SU-DHL-6 (cell line): ENCODE results near the gene PDE7B.

Source experiments
- H2AFZ ChIP-seq: fragments of 200-600 bp; sonication (generic); 2 replicates; pipeline ENCODE4 v1.6.1; 2014; ENCODE audit warnings: low read depth, mild to moderate bottlenecking, moderate library complexity, mixed read lengths, antibody characterized with exemption, low read length; ENCODE audit not compliant: severe bottlenecking
- H3F3A ChIP-seq: fragments of 200-600 bp; shearing (Covaris generic); 2 replicates; pipeline ENCODE4 v1.6.0; 2016; ENCODE audit warnings: antibody characterized with exemption, mild to moderate bottlenecking; ENCODE audit not compliant: insufficient read depth
- H3K27ac ChIP-seq: fragments of 200-600 bp; sonication (generic); 2 replicates; pipeline ENCODE4 v1.5.1; 2016; ENCODE audit warnings: low read depth, mild to moderate bottlenecking, low read length, moderate library complexity, mixed read lengths
- H3K27me3 ChIP-seq: fragments of 200-600 bp; sonication (generic), shearing (Covaris generic); 2 replicates; pipeline ENCODE4 v1.6.0; 2014; ENCODE audit warnings: mild to moderate bottlenecking, low read length
- H3K36me3 ChIP-seq: fragments of 200-600 bp; sonication (generic); 2 replicates; pipeline ENCODE4 v1.6.1; 2014; ENCODE audit warnings: mild to moderate bottlenecking, low read length, mixed read lengths
- H3K4me2 ChIP-seq: fragments of 300-600, 200-600 bp; shearing (Covaris generic), sonication (generic); 2 replicates; pipeline ENCODE4 v1.6.0; 2014; ENCODE audit warnings: low read length, low read depth, mild to moderate bottlenecking; ENCODE audit not compliant: poor library complexity, severe bottlenecking
- H3K4me3 ChIP-seq: fragments of 200-600 bp; sonication (generic); 2 replicates; pipeline ENCODE4 v1.5.1; 2014; ENCODE audit warnings: antibody characterized with exemption, low read length, mild to moderate bottlenecking, mixed read lengths; ENCODE audit not compliant: insufficient read depth, poor library complexity, severe bottlenecking
- H3K79me2 ChIP-seq: fragments of 200-600 bp; sonication (generic); 2 replicates; pipeline ENCODE4 v1.6.1; 2014; ENCODE audit warnings: mild to moderate bottlenecking, low read length, moderate library complexity; ENCODE audit not compliant: insufficient read depth
- H3K9ac ChIP-seq: fragments of 200-600 bp; sonication (generic); 2 replicates; pipeline ENCODE4 v1.7.0; 2014; ENCODE audit warnings: mild to moderate bottlenecking, low read length
- H3K9me2 ChIP-seq: fragments of 200-600 bp; sonication (generic); replicated peaks from 2 replicates; pipeline ENCODE4 v1.6.1; 2014; ENCODE audit warnings: low read length; ENCODE audit not compliant: insufficient read depth
- H3K9me3 ChIP-seq: fragments of 200-600 bp; sonication (generic); 2 replicates; pipeline ENCODE4 v1.6.1; 2014; ENCODE audit warnings: low read length, mixed read lengths; ENCODE audit not compliant: insufficient read depth
- H4K20me1 ChIP-seq: fragments of 200-600 bp; sonication (generic); 2 replicates; pipeline ENCODE4 v1.6.1; 2014; ENCODE audit warnings: low read depth, mild to moderate bottlenecking, antibody characterized with exemption, low read length, moderate library complexity, mixed read lengths
- EZH2phosphoT487 ChIP-seq: fragments of 200-600 bp; sonication (generic), shearing (Covaris generic); conservative IDR thresholded peaks from 2 replicates; pipeline ENCODE4 v1.6.1; 2018; ENCODE audit warnings: mild to moderate bottlenecking, antibody characterized with exemption, low read length, moderate library complexity, mixed read lengths
- TF ChIP-seq, protein P1 (sequence below): fragments of 200-600 bp; sonication (generic); IDR thresholded peaks from one replicate; pipeline ENCODE4 v1.5.1; 2017; ENCODE audit warnings: antibody characterized with exemption, mild to moderate bottlenecking, low read length, moderate library complexity; ENCODE audit not compliant: insufficient read depth, poor library complexity, severe bottlenecking

PDE7B gene

DNA sequence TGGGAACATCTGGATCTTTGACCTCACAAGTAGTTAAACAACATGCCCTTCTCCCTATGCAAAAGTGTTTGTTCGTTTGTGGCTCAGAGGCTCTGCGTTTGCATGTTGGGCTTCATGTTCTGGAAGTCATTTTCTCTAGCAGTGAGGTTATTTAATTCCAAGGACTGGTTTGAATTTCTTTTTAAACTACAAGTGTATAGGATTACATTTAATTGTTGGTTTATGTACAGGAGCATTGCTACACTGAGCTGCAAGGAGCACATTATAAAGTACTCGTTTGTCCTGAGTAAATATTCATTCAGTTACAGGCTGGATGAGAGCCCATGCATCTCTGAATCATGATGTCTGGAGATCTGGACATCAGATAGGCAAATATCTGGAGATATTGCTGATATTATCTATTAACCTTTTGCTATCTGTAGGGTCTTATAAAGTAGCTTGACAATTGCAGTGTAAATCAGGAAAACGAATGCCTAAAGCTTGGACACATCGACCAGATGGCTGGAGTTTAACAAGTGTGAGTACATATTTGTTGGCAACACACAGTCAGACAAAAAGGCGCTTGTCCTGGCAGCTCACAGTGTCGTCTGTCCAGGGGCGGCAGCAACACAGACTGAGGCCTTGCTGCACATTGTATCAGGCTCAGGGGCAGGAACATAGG lies 84.6 kb downstream of the PDE7B start:
- Histone ChIP-seq H3K27me3 (no peaks in the 10 kb centered on the region), H3K9me3 (no peaks in the 10 kb centered on the region), H3F3A (no peaks in the 10 kb centered on the region), H3K79me2 (no peaks in the 10 kb centered on the region), H3K9ac (no peak overlapping the region), H3K4me2 (no peak overlapping the region), H2AFZ (no peak overlapping the region), H3K9me2 (no peaks in the 10 kb centered on the region), H3K36me3 (no peaks in the 10 kb centered on the region), H3K4me3 (no peak overlapping the region), H3K27ac (no peak overlapping the region), H4K20me1 (no peaks in the 10 kb centered on the region)
- TF ChIP-seq, protein P1, sequence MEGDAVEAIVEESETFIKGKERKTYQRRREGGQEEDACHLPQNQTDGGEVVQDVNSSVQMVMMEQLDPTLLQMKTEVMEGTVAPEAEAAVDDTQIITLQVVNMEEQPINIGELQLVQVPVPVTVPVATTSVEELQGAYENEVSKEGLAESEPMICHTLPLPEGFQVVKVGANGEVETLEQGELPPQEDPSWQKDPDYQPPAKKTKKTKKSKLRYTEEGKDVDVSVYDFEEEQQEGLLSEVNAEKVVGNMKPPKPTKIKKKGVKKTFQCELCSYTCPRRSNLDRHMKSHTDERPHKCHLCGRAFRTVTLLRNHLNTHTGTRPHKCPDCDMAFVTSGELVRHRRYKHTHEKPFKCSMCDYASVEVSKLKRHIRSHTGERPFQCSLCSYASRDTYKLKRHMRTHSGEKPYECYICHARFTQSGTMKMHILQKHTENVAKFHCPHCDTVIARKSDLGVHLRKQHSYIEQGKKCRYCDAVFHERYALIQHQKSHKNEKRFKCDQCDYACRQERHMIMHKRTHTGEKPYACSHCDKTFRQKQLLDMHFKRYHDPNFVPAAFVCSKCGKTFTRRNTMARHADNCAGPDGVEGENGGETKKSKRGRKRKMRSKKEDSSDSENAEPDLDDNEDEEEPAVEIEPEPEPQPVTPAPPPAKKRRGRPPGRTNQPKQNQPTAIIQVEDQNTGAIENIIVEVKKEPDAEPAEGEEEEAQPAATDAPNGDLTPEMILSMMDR = no peak
- TF ChIP-seq EZH2phosphoT487 = no peak

DNA sequence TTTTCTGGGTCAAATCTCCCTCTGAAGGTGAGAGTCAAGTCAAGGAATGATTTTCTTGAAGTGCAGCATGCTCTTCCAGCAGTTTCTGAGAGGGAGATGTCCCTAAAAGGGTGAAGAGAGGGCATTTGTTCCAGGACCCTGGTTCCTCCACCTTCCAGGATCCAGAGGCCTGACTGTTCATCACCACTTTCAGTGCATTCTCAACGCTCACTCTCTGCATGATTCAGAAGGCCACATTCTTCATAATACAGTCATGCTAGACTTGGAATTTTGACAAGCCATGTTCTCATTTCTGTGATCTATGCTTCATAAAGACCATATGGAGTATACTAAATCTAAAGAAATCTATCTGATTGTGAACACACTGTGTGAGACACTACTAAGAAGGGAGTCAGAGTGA lies 85.1 kb downstream of the PDE7B start:
- H3F3A ChIP-seq = no peaks in the 10 kb centered on the region
- no peaks in the 10 kb centered on the region for H3K27me3 ChIP-seq
- no peaks in the 10 kb centered on the region for H3K36me3 ChIP-seq
- H3K9me2 ChIP-seq = no peaks in the 10 kb centered on the region
- H2AFZ ChIP-seq = no peak overlapping the region
- TF ChIP-seq, protein P1 = no peak
- no peak for TF ChIP-seq EZH2phosphoT487
- H3K9ac ChIP-seq = no peak overlapping the region
- H4K20me1 ChIP-seq = no peaks in the 10 kb centered on the region
- no peak overlapping the region for H3K27ac ChIP-seq
- no peaks in the 10 kb centered on the region for H3K79me2 ChIP-seq
- no peak overlapping the region for H3K4me3 ChIP-seq
- H3K4me2 ChIP-seq = no peak overlapping the region
- H3K9me3 ChIP-seq = no peaks in the 10 kb centered on the region

DNA sequence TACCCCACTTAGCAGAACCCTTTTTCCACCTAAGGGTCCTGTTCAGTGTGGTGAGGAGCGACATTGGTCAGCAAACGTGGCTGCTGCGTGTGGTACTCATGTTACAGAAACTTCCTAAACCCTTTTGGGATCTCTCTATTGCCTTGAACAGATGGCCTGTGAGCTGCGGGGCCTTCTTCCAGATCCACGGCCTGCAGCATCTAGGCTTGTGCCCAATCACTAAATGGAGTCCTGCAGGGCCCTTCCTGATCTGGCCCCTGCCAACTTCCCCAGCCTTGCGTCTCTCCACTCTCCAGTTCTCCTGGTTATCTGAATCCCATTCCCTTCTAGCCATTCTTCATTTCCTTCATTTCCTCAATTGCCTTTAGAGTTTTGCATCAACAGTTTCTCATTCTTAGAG lies 85.6 kb downstream of the PDE7B start:
- H3F3A ChIP-seq = no peaks in the 10 kb centered on the region
- H3K79me2 ChIP-seq = no peaks in the 10 kb centered on the region
- no peaks in the 10 kb centered on the region for H3K27me3 ChIP-seq
- TF ChIP-seq EZH2phosphoT487 = no peak
- H3K4me3 ChIP-seq = no peak overlapping the region
- H3K36me3 ChIP-seq = no peaks in the 10 kb centered on the region
- H2AFZ ChIP-seq = no peak overlapping the region
- H4K20me1 ChIP-seq = no peaks in the 10 kb centered on the region
- H3K9ac ChIP-seq = no peak overlapping the region
- H3K4me2 ChIP-seq = no peak overlapping the region
- no peaks in the 10 kb centered on the region for H3K9me2 ChIP-seq
- no peaks in the 10 kb centered on the region for H3K9me3 ChIP-seq
- H3K27ac ChIP-seq = no peak overlapping the region

DNA sequence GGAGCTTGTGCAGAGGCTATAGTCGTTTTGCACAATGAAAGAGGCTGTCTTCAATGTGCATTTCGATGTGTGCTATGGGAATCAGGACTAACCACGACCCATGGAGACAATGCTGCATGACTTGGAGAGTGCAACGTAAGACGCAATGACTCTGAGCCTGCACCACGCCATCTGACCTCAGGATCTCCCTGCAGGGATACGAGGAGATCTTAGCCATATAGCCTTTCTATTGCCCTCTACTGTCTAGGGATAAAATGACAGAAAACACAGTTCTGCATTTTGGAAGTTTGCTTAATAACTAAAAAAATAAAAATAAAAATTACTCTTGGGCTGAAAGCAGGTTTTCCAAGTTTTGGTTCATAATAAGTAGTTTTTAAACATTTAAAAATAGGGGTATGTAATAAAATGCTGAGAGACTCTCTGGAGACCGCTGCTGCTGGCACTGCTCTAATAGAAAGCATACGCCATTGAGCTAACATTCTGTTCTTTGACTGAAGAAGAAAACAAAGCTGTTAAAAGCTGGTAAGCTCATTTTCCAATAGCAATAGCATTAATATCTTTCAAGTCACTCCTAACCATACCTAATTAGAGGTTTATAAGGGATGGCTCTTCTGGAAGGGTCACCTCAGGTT lies 87.2 kb downstream of the PDE7B start:
- Histone ChIP-seq H3K9me2 (no peaks in the 10 kb centered on the region), H3K9me3 (no peaks in the 10 kb centered on the region), H2AFZ (no peak overlapping the region), H3K4me3 (no peak overlapping the region), H3F3A (no peaks in the 10 kb centered on the region), H3K27ac (no peak overlapping the region), H3K9ac (no peak overlapping the region), H3K36me3 (no peaks in the 10 kb centered on the region), H3K79me2 (no peaks in the 10 kb centered on the region), H3K4me2 (no peak overlapping the region), H3K27me3 (no peaks in the 10 kb centered on the region), H4K20me1 (no peaks in the 10 kb centered on the region)
- TF ChIP-seq EZH2phosphoT487 = no peak
- TF ChIP-seq, protein P1 = peak; percentile 41
